Esophagus squamous epithelium (tissue), 5 donors: ENCODE results near the gene ATPAF2. TPM values are rescaled to one million over a fixed set of nuclear protein-coding genes. Genes with fewer than 3 reads are reported as not detected.

Source experiments
- DNase-seq: peaks from one replicate; lab custom pipeline; 2025; lab: John Stamatoyannopoulos, UW
- H3K27ac ChIP-seq, 4 donors: fragments of 200-600 bp; sonication (generic); one replicate each; pipeline ENCODE4 v1.5.1; 2016 to 2019; ENCODE audit warnings: mild to moderate bottlenecking in 1 of 4
- H3K27me3 ChIP-seq, 4 donors: fragments of 200-600 bp; sonication (generic); 1 replicate in 3 of 4; 2 replicates in 1 of 4; pipeline versions ENCODE4 v1.5.1 to v1.6.0; 2017 to 2021; ENCODE audit warnings: antibody characterized with exemption in 1 of 4
- H3K36me3 ChIP-seq, 3 donors: fragments of 200-600 bp; sonication (generic); one replicate each; pipeline ENCODE4 v1.5.1; 2016 to 2019
- H3K4me1 ChIP-seq, 3 donors: fragments of 200-600 bp; sonication (generic); one replicate each; pipeline ENCODE4 v1.5.1; 2017 to 2019
- H3K4me3 ChIP-seq, 4 donors: fragments of 200-600 bp; sonication (generic); 1 replicate in 3 of 4; 2 replicates in 1 of 4; pipeline ENCODE4 v1.5.1; 2016 to 2019; ENCODE audit warnings: mild to moderate bottlenecking in 2 of 4, moderate library complexity in 1 of 4
- H3K9me3 ChIP-seq, 3 donors: fragments of 200-600 bp; sonication (generic); one replicate each; pipeline ENCODE4 v1.5.1; 2016 to 2019
- CTCF ChIP-seq, 6 experiments: fragments of 450-650 bp in 4 of 6; fragments of 200-600 bp in 2 of 6; sonication (generic) in 2 of 6; IDR thresholded peaks; one replicate each; pipeline ENCODE4 v1.5.1; 2016 to 2019; ENCODE audit warnings: antibody characterized with exemption in 6 of 6, mild to moderate bottlenecking in 4 of 6, moderate library complexity in 4 of 6
- POLR2A ChIP-seq, 4 donors: fragments of 450-650 bp; IDR thresholded peaks; one replicate each; pipeline ENCODE4 v1.6.1; 2017; ENCODE audit warnings: antibody characterized with exemption in 4 of 4, mild to moderate bottlenecking in 4 of 4, moderate library complexity in 3 of 4
- WGBS, 2 donors: methylation state at CpG; one replicate each; pipeline ENCODE4 v1.1.5; 2018; 5-methylcytosine and 5-hydroxymethylcytosine counted together
- intact Hi-C: fragments of 100-400 bp; cut with DNase I; formaldehyde crosslinking; loops from one replicate; pipeline ENCODE4 v1.15.0; 2022
- total RNA-seq, 4 donors: library from RNA; depleted of rRNA; stranded (reverse); fragments of >200 nt; gene quantifications; one replicate each; pipeline ENCODE4 v1.1.0, GENCODE V29; 2016
- donor health status: DM: yes; HTN: yes; CAD: no.

The ATPAF2 gene
- total RNA-seq, 4 donors from 2014 or later: 15.8 to 26.9 (median 20.7) TPM

DNA sequence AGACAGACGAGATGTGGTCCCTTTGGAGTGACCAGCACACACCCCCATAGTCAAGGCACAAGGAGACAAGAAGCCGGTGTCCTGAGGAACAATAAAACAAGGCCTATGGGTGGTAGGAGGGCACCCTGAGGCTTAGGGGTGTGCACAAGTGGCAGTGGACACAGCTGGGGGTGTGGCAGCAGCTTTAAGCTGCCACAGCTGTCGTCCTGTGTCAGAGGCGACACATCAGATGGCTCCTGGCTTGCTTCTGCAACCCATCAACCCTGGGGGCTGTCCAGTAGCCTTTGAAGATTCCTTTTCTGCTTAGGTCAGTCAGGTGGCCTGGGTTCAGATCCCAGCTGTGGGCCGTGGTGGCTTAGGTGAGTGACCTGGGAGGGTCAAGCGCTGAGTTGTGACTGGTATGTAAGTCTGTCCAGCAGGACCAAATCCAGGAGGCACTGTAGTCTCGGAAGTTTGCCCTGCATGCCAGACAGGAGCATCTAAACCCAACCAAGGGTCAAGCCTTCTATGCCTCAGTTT lies 50.5 kb downstream of the ATPAF2 start:
- H3K4me3 ChIP-seq: no peak overlapping the region
- H3K36me3 ChIP-seq: no peaks in the 10 kb centered on the region
- no peaks in the 10 kb centered on the region for H3K9me3 ChIP-seq
- no peak for DNase-seq
- WGBS, 2 donors: 78% methylated on average over 3 of the region's 7 CpGs; no CpG with 5 or more reads in 1 of the 2 donors
- H3K4me1 ChIP-seq: peaks cover 4 to 25% (median 6%) of the 10 kb centered on the region in 3 donors
- H3K27me3 ChIP-seq: no peaks in the 10 kb centered on the region
- H3K27ac ChIP-seq: no peak overlapping the region
- intact Hi-C loops: no loop called here
- TF ChIP-seq POLR2A (IDR thresholded peaks at IDR 0.05) (no peak), CTCF (IDR thresholded peaks at IDR 0.05) (no peak)

DNA sequence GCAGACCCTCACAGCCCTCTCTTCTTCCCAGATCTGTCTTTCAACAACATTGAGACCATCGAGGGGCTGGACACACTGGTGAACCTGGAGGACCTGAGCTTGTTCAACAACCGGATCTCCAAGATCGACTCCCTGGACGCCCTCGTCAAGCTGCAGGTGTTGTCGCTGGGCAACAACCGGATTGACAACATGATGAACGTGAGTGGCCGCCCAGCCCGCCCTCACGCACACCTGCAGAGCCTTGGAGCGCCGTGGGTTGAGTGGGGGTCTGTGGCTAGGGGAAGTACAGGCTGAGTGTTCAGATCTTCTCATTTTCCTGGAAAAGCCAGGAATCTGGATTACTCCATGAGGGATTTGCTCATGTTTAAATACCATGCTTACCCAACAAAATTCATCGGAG lies 51.1 kb downstream of the ATPAF2 start:
- TF ChIP-seq CTCF (IDR thresholded peaks at IDR 0.05) (no peak), POLR2A (IDR thresholded peaks at IDR 0.05) (no peak)
- WGBS, 2 donors: 94 to 100% methylated on average over 1 to 3 of the region's 14 CpGs
- no peaks in the 10 kb centered on the region for H3K9me3 ChIP-seq

GRCh38 chr17:17987187-17987896 lies 51.6 kb downstream of the ATPAF2 start:
- H3K4me3 ChIP-seq: no peak overlapping the region
- no peaks in the 10 kb centered on the region for H3K9me3 ChIP-seq
- 80 to 84% methylated on average over 6 to 7 of the region's 7 CpGs for WGBS, 2 donors
- DNase-seq: no peak
- H3K27me3 ChIP-seq: no peaks in the 10 kb centered on the region
- intact Hi-C loops: no loop called here
- no peaks in the 10 kb centered on the region for H3K36me3 ChIP-seq
- peaks cover 8 to 36% (median 10%) of the 10 kb centered on the region in 3 donors for H3K4me1 ChIP-seq
- H3K27ac ChIP-seq: no peak overlapping the region
- TF ChIP-seq CTCF (IDR thresholded peaks at IDR 0.05) (no peak), POLR2A (IDR thresholded peaks at IDR 0.05) (no peak)

More for the DNA sequence above, 51.1 kb downstream of the ATPAF2 start:
- intact Hi-C loops: no loop called here
- Histone ChIP-seq H3K36me3 (no peaks in the 10 kb centered on the region), H3K4me3 (no peak overlapping the region), H3K27me3 (no peaks in the 10 kb centered on the region), H3K4me1 (peaks cover 8 to 31% (median 10%) of the 10 kb centered on the region in 3 donors), H3K27ac (no peak overlapping the region)
- DNase-seq: no peak

GRCh38 chr17:17985555-17985954 lies 53.4 kb downstream of the ATPAF2 start:
- Histone ChIP-seq H3K4me3 (no peak overlapping the region), H3K9me3 (no peaks in the 10 kb centered on the region), H3K27me3 (no peaks in the 10 kb centered on the region), H3K27ac (no peak overlapping the region), H3K36me3 (no peaks in the 10 kb centered on the region), H3K4me1 (peaks cover 7 to 27% (median 10%) of the 10 kb centered on the region in 3 donors)
- DNase-seq: no peak
- TF ChIP-seq POLR2A (IDR thresholded peaks at IDR 0.05) (no peak), CTCF (IDR thresholded peaks at IDR 0.05) (no peak)
- intact Hi-C loops: no loop called here
- WGBS, 2 donors: 33 to 71% methylated on average over 1 of the region's 3 CpGs

- 100% methylated on average over 1 of the region's 2 CpGs; no CpG with 5 or more reads in 1 of the 2 donors for WGBS, 2 donors
- H3K4me1 ChIP-seq: peaks cover 3 to 25% (median 10%) of the 10 kb centered on the region in 3 donors
- H3K36me3 ChIP-seq: no peaks in the 10 kb centered on the region
- H3K27me3 ChIP-seq: no peaks in the 10 kb centered on the region
- no peak overlapping the region for H3K27ac ChIP-seq
- H3K9me3 ChIP-seq: no peaks in the 10 kb centered on the region
- H3K4me3 ChIP-seq: no peak overlapping the region
- DNase-seq: no peak
- TF ChIP-seq CTCF (IDR thresholded peaks at IDR 0.05) (no peak), POLR2A (IDR thresholded peaks at IDR 0.05) (no peak)
- intact Hi-C loops: no loop called here
Observed at GRCh38 chr17:17985153-17985552, 53.8 kb downstream of the ATPAF2 start.
